Measurements from ENCODE around the gene CLRN3.
A peak's percentile ranks its signal among the peaks of the same experiment; 100 is the strongest.

Gene CLRN3

GRCh38 chr10:127911218-127911866 is 18.6 kb upstream of the CLRN3 start:
- TF ChIP-seq POLR2A (IDR thresholded peaks at IDR 0.05; ENCODE audit: low read depth, low read length), result no peak
- FAIRE-seq, result no peak
- DNase-seq (ENCODE audit: insufficient read length, low spot score), result no peak

GRCh38 chr10:127910464-127910770 is 17.7 kb upstream of the CLRN3 start:
- DNase-seq (ENCODE audit: insufficient read length, low spot score) (no peak), FAIRE-seq (no peak)
- no peak for TF ChIP-seq POLR2A (IDR thresholded peaks at IDR 0.05; ENCODE audit: low read depth, low read length)

DNA sequence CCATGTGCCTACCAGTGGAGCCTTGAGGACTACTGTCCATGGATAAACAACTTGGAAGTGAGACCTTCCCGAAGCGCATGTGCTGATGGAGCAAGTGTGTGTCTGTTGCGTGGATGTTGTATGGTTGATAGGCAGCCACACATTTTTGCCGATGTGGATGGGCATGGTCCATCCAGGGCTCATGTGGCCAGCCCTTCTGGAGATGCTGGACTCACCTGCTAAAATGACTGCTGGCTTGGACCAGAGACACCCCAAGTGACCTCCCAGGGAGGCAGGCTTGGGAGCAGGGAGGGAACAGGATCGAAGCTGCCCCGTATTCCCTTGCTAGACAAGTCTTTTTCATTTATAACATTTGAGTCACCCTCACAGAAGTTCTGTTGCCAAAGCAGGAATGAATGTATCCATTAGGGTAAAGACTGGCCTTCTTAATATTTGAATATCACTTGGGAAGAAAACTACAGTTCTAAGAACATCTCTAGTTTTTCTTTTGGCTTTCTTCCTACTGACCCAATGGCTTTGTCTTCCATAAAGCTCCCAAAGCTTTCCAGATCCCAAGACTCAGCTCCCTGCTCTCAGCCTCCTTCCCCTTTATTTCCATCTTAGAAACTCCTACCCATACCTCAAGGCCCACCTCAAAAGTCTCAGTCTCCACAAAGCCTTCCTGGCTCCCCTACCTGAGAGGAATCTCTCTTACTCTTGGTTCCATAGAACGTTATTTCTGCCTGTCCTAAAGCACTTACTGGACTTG is 17.1 kb upstream of the CLRN3 start:
- DNase-seq (ENCODE audit: insufficient read length, low spot score) (no peak), FAIRE-seq (no peak)
- TF ChIP-seq POLR2A (IDR thresholded peaks at IDR 0.05; ENCODE audit: low read depth, low read length), result no peak

DNA sequence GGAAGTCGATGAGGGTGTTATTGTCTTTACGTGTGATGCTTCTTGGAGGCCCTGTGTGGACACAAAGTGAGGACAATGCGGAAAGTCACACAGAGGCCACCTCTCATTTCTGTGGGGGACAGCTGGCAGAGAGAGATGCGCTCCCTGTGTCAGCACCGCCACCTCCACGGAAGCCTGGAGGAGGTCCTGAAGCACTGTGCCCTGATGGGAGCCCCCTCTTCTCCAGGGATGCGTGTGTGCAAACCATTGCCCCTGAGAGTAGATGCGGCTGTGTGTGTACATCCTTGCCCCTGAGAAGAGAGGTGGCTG is 16.2 kb upstream of the CLRN3 start:
- no peak for TF ChIP-seq POLR2A (IDR thresholded peaks at IDR 0.05; ENCODE audit: low read depth, low read length)
- DNase-seq (ENCODE audit: insufficient read length, low spot score) (no peak), FAIRE-seq (no peak)

DNA sequence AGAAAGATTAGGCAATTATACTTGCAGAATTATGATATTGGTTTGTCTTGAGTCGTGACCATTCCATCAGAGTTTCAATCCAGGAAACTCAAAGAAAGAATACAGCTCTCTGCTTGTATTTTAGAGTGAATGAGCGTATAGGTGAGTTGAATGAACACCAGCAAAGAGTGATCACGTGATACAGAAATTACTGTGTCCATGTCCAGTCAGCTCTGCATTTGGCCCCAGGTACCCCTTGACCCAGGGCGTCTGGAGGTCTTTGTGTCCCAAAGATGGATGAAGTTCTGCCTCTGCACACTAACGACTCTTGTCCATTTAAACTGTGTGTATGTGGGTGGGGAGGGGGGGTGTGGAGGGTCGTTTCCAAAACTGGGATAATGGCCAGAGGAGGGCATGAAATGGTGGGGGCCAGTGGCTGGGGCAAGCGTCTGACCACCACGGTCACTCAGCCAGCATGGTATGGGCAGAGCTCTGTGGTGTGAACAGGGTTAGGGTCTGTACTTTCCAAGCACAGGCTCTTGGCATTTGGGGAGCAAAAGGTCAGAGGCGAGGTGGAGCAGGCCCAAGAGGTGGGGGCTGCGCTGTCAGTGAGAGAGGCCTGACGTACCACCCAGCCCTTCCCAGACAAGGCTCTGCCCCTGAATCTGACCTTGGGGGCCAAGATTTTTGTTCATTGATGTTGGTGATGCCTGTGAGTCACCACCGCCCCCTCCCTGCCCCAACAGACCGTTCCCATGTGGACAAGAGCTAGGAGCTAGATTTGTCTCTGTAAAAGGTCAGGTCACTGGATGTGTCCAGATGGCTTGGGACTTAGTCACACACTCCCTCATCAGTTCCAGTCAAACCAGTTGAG is 15.6 kb upstream of the CLRN3 start:
- TF ChIP-seq POLR2A (IDR thresholded peaks at IDR 0.05; ENCODE audit: low read depth, low read length), result no peak
- FAIRE-seq, result peak; percentile 93
- DNase-seq (ENCODE audit: insufficient read length, low spot score), result peak; percentile 49

DNA sequence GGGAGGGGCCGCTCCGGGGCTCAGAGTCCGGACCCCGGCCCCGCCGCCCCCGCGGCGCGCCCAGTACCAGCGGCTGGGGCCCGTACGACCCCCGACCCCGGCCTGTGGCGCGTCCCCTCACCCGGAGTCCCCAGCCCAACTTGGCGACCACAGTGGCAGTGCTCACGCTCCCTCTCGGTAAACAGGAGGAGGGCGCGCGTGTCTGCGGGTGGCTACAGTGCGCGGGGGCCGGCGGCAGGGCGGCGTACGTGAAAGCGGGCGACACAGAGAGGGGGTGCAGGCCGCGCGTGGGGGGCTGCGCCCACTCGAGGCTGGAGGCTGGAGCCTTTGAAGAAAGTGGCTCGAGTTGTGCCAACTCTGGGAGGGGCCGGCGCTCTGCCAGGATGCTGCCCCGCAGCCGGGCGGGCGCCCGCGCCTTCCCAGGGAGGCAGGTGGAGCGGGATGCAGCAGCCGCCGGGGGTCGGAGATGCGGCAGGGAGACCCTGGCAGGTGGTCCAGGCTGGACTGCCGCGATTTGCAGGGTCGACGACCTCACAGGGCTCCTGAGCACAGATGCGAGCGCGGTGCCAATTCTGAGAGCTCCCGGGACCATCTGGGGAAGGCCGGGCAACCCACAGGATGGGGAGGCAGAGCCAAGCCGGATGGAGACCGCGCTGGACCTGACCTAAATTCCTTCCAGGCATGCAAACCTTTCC is 14.8 kb upstream of the CLRN3 start:
- DNase-seq (ENCODE audit: insufficient read length, low spot score), result no peak
- TF ChIP-seq POLR2A (IDR thresholded peaks at IDR 0.05; ENCODE audit: low read depth, low read length), result no peak

GRCh38 chr10:127906548-127907377 is 14.0 kb upstream of the CLRN3 start, which contains the start of gene PTPRE:
TSS of gene PTPRE (plus strand) at chr10:127907103. CDS start at chr10:128040882, 133,779 bp downstream.
- FAIRE-seq (no peak), DNase-seq (ENCODE audit: insufficient read length, low spot score) (peak; percentile 64)
- TF ChIP-seq POLR2A (IDR thresholded peaks at IDR 0.05; ENCODE audit: low read depth, low read length), result no peak

More for the DNA sequence above, 14.8 kb upstream of the CLRN3 start:
- FAIRE-seq, result no peak

DNA sequence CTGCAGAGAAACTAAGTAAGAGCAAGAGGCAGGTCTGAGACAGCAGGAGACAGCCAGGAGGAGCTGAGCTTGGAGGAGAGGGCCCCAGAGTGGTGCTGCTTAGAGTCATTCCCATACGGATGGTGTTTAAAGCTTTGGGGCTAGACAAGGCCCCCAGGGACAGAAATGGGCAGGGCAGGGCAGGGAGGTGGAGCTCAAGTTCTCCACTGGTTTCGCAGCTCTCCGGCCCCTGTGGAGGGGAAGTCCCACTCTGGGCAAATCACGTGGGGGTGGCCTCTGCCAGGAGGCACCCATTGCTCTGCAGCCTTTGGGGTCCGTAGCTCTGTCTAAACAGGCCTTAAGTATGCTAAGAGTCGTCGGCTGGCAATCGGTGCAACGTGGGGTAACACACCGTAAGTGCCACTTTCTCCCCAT is 13.1 kb upstream of the CLRN3 start:
- FAIRE-seq (no peak), DNase-seq (ENCODE audit: insufficient read length, low spot score) (no peak)
- TF ChIP-seq POLR2A (IDR thresholded peaks at IDR 0.05; ENCODE audit: low read depth, low read length), result no peak

- no peak for DNase-seq (ENCODE audit: insufficient read length, low spot score)
- no peak for TF ChIP-seq POLR2A (IDR thresholded peaks at IDR 0.05; ENCODE audit: low read depth, low read length)
- no peak for FAIRE-seq
These were observed 12.5 kb upstream of the CLRN3 start for GRCh38 chr10:127905001-127905847.

GRCh38 chr10:127904311-127905000 is 11.7 kb upstream of the CLRN3 start:
- no peak for TF ChIP-seq POLR2A (IDR thresholded peaks at IDR 0.05; ENCODE audit: low read depth, low read length)
- no peak for DNase-seq (ENCODE audit: insufficient read length, low spot score)
- no peak for FAIRE-seq

DNA sequence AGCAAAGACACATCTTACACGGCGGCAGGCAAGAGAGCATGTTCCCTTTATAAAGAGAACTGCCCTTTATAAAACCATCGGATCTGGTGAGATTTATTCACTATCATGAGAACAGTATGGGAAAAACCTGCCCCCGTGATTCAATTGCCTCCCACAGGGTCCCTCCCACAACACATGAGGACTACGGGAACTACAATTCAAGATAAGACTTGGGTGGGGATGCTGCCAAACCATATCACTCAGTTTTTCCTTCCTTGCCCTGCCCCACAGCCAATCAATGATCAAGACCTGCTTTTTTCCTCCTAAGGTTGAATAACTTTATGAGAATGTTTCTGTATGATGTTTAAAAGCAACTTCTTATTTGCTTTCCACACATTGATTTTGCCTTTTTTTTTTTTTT is 11.0 kb upstream of the CLRN3 start:
- no peak for TF ChIP-seq POLR2A (IDR thresholded peaks at IDR 0.05; ENCODE audit: low read depth, low read length)
- no peak for DNase-seq (ENCODE audit: insufficient read length, low spot score)
- no peak for FAIRE-seq
